ENCODE results near the gene ZNF621.

GRCh38 chr3:40494698-40495097 is 30.1 kb upstream of the ZNF621 start:
- TF ChIP-seq CTCF (conservative IDR thresholded peaks at IDR 0.05; ENCODE audit: low read length) (no peak), EZH2phosphoT487 (IDR thresholded peaks at IDR 0.05; ENCODE audit: borderline replicate concordance) (no peak)
